ENCODE measurements around the gene XRRA1.

XRRA1 gene

GRCh38 chr11:74956397-74957015 is 7.6 kb upstream of the XRRA1 start:
- Histone ChIP-seq H3K4me2 (ENCODE audit: low read depth, low read length, poor library complexity, severe bottlenecking) (peak overlapping the region; percentile 51), H3F3A (ENCODE audit: low read depth) (no peaks in the 10 kb centered on the region), H3K4me3 (ENCODE audit: low read length, poor library complexity, severe bottlenecking) (peak overlapping the region; percentile 26), H3K36me3 (ENCODE audit: insufficient read depth, low read length) (peaks cover 5% of the 10 kb centered on the region; the same call in 1 of the 2 replicates), H2AFZ (ENCODE audit: low read length) (no peak overlapping the region), H4K20me1 (ENCODE audit: insufficient read depth, low read length, poor library complexity, severe bottlenecking) (peaks cover 93% of the 10 kb centered on the region), H3K9ac (ENCODE audit: low read depth, low read length, poor library complexity, severe bottlenecking) (no peak overlapping the region), H3K9me2 (replicated peaks; ENCODE audit: low read depth, low read length) (no peaks in the 10 kb centered on the region), H3K9me3 (ENCODE audit: insufficient read depth, low read depth, low read length) (no peaks in the 10 kb centered on the region), H3K79me2 (ENCODE audit: insufficient read depth, low read length) (peaks cover 99% of the 10 kb centered on the region), H3K27me3 (ENCODE audit: insufficient read depth, low read length, poor library complexity, severe bottlenecking) (no peaks in the 10 kb centered on the region), H3K4me1 (ENCODE audit: insufficient read depth, low read length, poor library complexity, severe bottlenecking) (peaks cover 75% of the 10 kb centered on the region)
- TF ChIP-seq EZH2phosphoT487 (IDR thresholded peaks at IDR 0.05; ENCODE audit: borderline replicate concordance) (no peak), CTCF (conservative IDR thresholded peaks at IDR 0.05; ENCODE audit: low read length) (no peak)

- H3K9ac ChIP-seq (ENCODE audit: low read depth, low read length, poor library complexity, severe bottlenecking), result peak overlapping the region; percentile 28
- H3K36me3 ChIP-seq (ENCODE audit: insufficient read depth, low read length), result peaks cover under 1% of the 10 kb centered on the region; the same call in 1 of the 2 replicates
- no peaks in the 10 kb centered on the region for H3K9me3 ChIP-seq (ENCODE audit: insufficient read depth, low read depth, low read length)
- no peak overlapping the region for H2AFZ ChIP-seq (ENCODE audit: low read length)
- no peaks in the 10 kb centered on the region for H3K27me3 ChIP-seq (ENCODE audit: insufficient read depth, low read length, poor library complexity, severe bottlenecking)
- peaks cover 99% of the 10 kb centered on the region for H3K79me2 ChIP-seq (ENCODE audit: insufficient read depth, low read length)
- no peak for TF ChIP-seq CTCF (conservative IDR thresholded peaks at IDR 0.05; ENCODE audit: low read length)
- no peak for TF ChIP-seq EZH2phosphoT487 (IDR thresholded peaks at IDR 0.05; ENCODE audit: borderline replicate concordance)
- H3K4me1 ChIP-seq (ENCODE audit: insufficient read depth, low read length, poor library complexity, severe bottlenecking), result peaks cover 79% of the 10 kb centered on the region
- H3K9me2 ChIP-seq (replicated peaks; ENCODE audit: low read depth, low read length), result no peaks in the 10 kb centered on the region
- H4K20me1 ChIP-seq (ENCODE audit: insufficient read depth, low read length, poor library complexity, severe bottlenecking), result peaks cover 90% of the 10 kb centered on the region
- H3F3A ChIP-seq (ENCODE audit: low read depth), result no peaks in the 10 kb centered on the region
- H3K4me2 ChIP-seq (ENCODE audit: low read depth, low read length, poor library complexity, severe bottlenecking), result peak overlapping the region; percentile 87
- H3K4me3 ChIP-seq (ENCODE audit: low read length, poor library complexity, severe bottlenecking), result peak overlapping the region; percentile 60
Measured at GRCh38 chr11:74954199-74954598, 5.3 kb upstream of the XRRA1 start.

- TF ChIP-seq EZH2phosphoT487 (IDR thresholded peaks at IDR 0.05; ENCODE audit: borderline replicate concordance), result no peak
- no peak for TF ChIP-seq CTCF (conservative IDR thresholded peaks at IDR 0.05; ENCODE audit: low read length)
- Histone ChIP-seq H3K4me2 (ENCODE audit: low read depth, low read length, poor library complexity, severe bottlenecking) (peak overlapping the region; percentile 87), H3K36me3 (ENCODE audit: insufficient read depth, low read length) (no peaks in the 10 kb centered on the region), H3K79me2 (ENCODE audit: insufficient read depth, low read length) (peaks cover 93% of the 10 kb centered on the region), H3K9me3 (ENCODE audit: insufficient read depth, low read depth, low read length) (no peaks in the 10 kb centered on the region), H4K20me1 (ENCODE audit: insufficient read depth, low read length, poor library complexity, severe bottlenecking) (peaks cover 82% of the 10 kb centered on the region), H2AFZ (ENCODE audit: low read length) (no peak overlapping the region), H3F3A (ENCODE audit: low read depth) (no peaks in the 10 kb centered on the region), H3K9ac (ENCODE audit: low read depth, low read length, poor library complexity, severe bottlenecking) (peak overlapping the region; percentile 28), H3K27me3 (ENCODE audit: insufficient read depth, low read length, poor library complexity, severe bottlenecking) (no peaks in the 10 kb centered on the region), H3K9me2 (replicated peaks; ENCODE audit: low read depth, low read length) (no peaks in the 10 kb centered on the region), H3K4me1 (ENCODE audit: insufficient read depth, low read length, poor library complexity, severe bottlenecking) (peaks cover 75% of the 10 kb centered on the region), H3K4me3 (ENCODE audit: low read length, poor library complexity, severe bottlenecking) (peak overlapping the region; percentile 60)
Measured at GRCh38 chr11:74953451-74953850, 4.6 kb upstream of the XRRA1 start.
